GM19099 (cell line): Measurements from ENCODE around the gene MAP2K5.

Experiments
- POLR2A ChIP-seq: IDR thresholded peaks from 3 replicates; pipeline ENCODE4 v1.6.1; 2011; ENCODE audit warnings: low read depth; ENCODE audit not compliant: insufficient read length; ENCODE audit errors: extremely low read depth

MAP2K5 gene

GRCh38 chr15:67824197-67824968 lies 281.9 kb downstream of the MAP2K5 start:
- no peak for TF ChIP-seq POLR2A

- TF ChIP-seq POLR2A: no peak
These were observed 282.7 kb downstream of the MAP2K5 start, which contains the start of gene SKOR1 for GRCh38 chr15:67824976-67825880. SKOR1 (plus strand) TSS chr15:67825509; CDS start chr15:67825603, 94 bp downstream.

- TF ChIP-seq POLR2A: no peak
These were observed 283.6 kb downstream of the MAP2K5 start for GRCh38 chr15:67825881-67826716.

GRCh38 chr15:67826717-67827561 lies 284.4 kb downstream of the MAP2K5 start:
- no peak for TF ChIP-seq POLR2A

DNA sequence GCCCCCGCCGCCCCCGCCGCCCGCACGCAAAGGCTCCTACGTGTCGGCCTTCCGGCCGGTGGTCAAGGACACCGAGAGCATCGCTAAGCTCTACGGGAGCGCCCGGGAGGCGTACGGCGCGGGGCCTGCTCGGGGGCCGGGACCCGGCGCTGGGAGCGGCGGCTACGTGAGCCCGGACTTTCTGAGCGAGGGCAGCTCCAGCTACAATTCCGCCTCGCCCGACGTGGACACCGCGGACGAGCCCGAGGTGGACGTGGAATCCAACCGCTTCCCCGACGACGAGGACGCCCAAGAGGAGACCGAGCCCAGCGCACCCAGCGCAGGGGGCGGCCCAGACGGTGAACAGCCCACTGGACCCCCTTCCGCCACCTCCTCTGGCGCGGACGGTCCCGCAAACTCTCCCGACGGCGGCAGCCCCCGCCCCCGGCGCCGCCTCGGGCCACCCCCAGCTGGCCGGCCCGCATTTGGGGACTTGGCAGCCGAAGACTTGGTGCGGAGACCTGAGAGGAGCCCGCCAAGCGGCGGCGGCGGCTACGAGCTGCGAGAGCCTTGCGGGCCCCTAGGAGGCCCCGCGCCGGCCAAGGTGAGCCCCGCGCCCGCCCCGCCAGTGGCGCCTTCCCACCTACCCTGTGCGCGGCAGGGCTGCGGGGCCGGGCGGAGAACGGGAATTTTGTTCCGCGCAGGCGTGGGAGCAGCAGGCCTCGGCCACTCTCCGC lies 285.2 kb downstream of the MAP2K5 start:
- no peak for TF ChIP-seq POLR2A

- TF ChIP-seq POLR2A: no peak
These were observed 285.9 kb downstream of the MAP2K5 start for GRCh38 chr15:67828278-67828968.

- TF ChIP-seq POLR2A: no peak
These were observed 286.6 kb downstream of the MAP2K5 start for GRCh38 chr15:67828969-67829646.

DNA sequence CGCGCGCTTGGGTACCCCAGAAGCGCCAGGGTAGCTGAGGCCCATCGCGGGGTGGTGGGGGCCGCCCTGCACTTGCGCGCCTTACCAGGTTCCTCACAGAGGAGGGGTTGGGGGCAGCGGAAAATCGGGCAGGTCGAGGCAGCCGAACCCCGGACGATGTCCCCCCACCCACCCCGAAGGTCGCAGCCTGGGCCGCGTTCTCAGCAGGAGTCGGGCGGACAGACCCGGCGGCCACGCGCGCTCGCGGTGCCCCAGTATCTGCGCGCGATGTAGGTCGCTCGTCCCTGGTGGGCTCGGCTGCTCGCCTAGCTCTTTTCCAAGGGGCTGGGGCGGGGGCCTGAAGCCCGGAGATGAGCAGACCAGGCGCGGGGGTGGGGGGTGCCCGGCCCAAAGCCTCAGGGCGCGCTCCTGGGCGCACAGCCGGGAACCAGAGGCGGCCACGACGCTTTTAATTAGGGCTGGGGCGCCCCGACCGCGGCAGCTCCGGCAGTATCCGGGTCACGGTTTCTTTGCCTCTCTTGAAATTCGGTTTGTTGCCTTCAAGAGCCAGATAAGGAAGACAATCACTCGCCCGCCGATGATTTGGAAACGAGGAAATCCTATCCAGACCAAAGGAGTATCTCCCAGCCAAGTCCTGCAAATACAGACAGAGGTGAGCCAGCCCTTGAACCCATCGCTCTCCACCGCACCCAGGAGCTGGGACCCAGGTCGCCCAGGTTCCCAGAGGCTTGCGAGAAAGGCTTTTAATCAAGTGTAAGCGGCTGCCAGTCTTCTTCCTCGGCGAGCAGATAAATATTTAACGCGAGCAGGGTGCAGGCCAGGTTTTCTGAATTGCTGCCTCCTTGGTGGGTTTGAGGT lies 287.4 kb downstream of the MAP2K5 start:
- TF ChIP-seq POLR2A: no peak

DNA sequence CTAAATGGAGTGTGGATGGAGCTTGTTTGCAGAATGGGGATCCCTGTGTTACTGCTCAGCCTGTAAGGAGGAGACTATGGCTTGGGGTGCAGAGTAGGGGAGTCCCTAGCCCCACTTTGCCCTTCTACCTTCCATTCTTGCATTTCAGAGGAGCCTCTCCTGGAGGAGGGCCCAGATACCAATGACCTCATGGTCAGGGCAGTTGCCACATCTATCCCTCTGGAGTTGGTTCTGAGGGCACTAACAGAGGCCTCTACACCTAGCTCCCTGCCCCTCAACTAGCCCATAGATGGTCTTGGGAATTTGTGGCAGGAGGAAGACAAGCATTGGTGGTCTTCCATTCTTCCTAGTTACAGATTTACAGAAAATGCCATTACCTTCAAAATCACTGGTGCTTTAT lies 288.9 kb downstream of the MAP2K5 start:
- TF ChIP-seq POLR2A: no peak

- TF ChIP-seq POLR2A: no peak
These were observed 289.6 kb downstream of the MAP2K5 start for GRCh38 chr15:67832031-67832551.
